GM18502 (cell line): ENCODE measurements around the gene NLRP11.

ENCODE experiments used
- ATAC-seq: cut with Tn5 transposase; IDR thresholded peaks from one replicate; pipeline ENCODE4 v1.9.1; 2021; ENCODE audit warnings: mild to moderate bottlenecking; ENCODE audit not compliant: unreplicated experiment, poor library complexity

The NLRP11 gene

GRCh38 chr19:55831846-55832245 is at the start of gene NLRP11:
Gene NLRP11, minus strand, starts transcription at chr19:55831999. Its CDS starts 13,825 bp downstream, at chr19:55818174.
- no peak for ATAC-seq

- no peak for ATAC-seq
These were observed 45.4 kb upstream of the NLRP11 start for GRCh38 chr19:55877211-55877610.

- ATAC-seq = no peak
These were observed 38.9 kb upstream of the NLRP11 start for GRCh38 chr19:55870736-55871135.

- no peak for ATAC-seq
These were observed 35.3 kb upstream of the NLRP11 start for GRCh38 chr19:55867101-55867500.

GRCh38 chr19:55866521-55866920 is 34.7 kb upstream of the NLRP11 start:
- ATAC-seq = no peak

GRCh38 chr19:55858969-55859368 is 27.2 kb upstream of the NLRP11 start:
- no peak for ATAC-seq

GRCh38 chr19:55858401-55858800 is 26.6 kb upstream of the NLRP11 start:
- ATAC-seq = no peak

- ATAC-seq = no peak
These were observed 26.2 kb upstream of the NLRP11 start for GRCh38 chr19:55857974-55858373.

- no peak for ATAC-seq
These were observed 25.4 kb upstream of the NLRP11 start for GRCh38 chr19:55857149-55857548.

- no peak for ATAC-seq
These were observed 23.4 kb upstream of the NLRP11 start for GRCh38 chr19:55855160-55855559.

- no peak for ATAC-seq
These were observed 7.1 kb upstream of the NLRP11 start for GRCh38 chr19:55838906-55839305.

GRCh38 chr19:55838251-55838650 is 6.5 kb upstream of the NLRP11 start:
- ATAC-seq = no peak

- ATAC-seq = no peak
These were observed 4.5 kb upstream of the NLRP11 start, which contains the start of gene NLRP4 for GRCh38 chr19:55836340-55836739. Gene NLRP4, plus strand, starts transcription at chr19:55836540. Its CDS starts 15,541 bp downstream, at chr19:55852081.

- no peak for ATAC-seq
These were observed 877 bp upstream of the NLRP11 start for GRCh38 chr19:55832676-55833075.

- ATAC-seq = no peak
These were observed 1.1 kb downstream of the NLRP11 start for GRCh38 chr19:55830656-55831055.

GRCh38 chr19:55820037-55820436 is 11.8 kb downstream of the NLRP11 start:
- ATAC-seq = peak; percentile 39

GRCh38 chr19:55813906-55814305 is 17.9 kb downstream of the NLRP11 start:
- no peak for ATAC-seq

- ATAC-seq = no peak
These were observed 19.4 kb downstream of the NLRP11 start for GRCh38 chr19:55812449-55812848.

- no peak for ATAC-seq
These were observed 20.5 kb downstream of the NLRP11 start for GRCh38 chr19:55811340-55811739.

GRCh38 chr19:55809381-55810058 is 22.3 kb downstream of the NLRP11 start:
- no peak for ATAC-seq

- no peak for ATAC-seq
These were observed 29.5 kb downstream of the NLRP11 start for GRCh38 chr19:55802281-55802680.

GRCh38 chr19:55801416-55801815 is 30.4 kb downstream of the NLRP11 start:
- no peak for ATAC-seq
